NCI-H1048 (cell line): ENCODE data around the gene ABHD4.
A peak's percentile ranks its signal among the peaks of the same experiment; 100 is the strongest.
"Not testable (repeated sequence)": the region's sequence is repeated elsewhere in the genome, so short reads cannot be mapped to it uniquely, and the experiment has no call there.

Experiments
- DNase-seq: peaks from one replicate; lab custom pipeline; 2025; lab: John Stamatoyannopoulos, UW

Gene ABHD4

GRCh38 chr14:22627506-22628263, 29.6 kb downstream of the ABHD4 start:
- no peak for DNase-seq

DNA sequence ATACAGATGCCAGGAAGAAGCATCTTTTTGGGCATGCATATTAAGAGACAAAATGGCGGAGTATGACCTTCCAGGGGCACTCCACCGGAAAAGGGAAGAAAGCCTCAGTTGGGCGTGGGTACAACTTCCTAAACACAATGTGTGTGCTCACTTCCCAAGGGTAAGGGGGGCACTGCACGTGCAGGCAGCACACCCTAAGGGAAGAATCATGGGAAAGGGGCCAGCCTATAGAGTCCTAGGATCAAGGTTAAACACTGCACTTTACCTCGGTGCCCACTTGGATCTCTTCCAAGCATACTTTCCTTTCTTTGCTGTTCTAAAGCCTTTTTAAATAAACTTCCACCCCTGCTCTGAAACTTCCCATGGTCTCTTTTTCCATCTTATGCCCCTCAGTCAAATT, 31.3 kb downstream of the ABHD4 start:
- DNase-seq, result no peak

- DNase-seq, result no peak
These were observed 32.0 kb downstream of the ABHD4 start for GRCh38 chr14:22630066-22630465.

DNA sequence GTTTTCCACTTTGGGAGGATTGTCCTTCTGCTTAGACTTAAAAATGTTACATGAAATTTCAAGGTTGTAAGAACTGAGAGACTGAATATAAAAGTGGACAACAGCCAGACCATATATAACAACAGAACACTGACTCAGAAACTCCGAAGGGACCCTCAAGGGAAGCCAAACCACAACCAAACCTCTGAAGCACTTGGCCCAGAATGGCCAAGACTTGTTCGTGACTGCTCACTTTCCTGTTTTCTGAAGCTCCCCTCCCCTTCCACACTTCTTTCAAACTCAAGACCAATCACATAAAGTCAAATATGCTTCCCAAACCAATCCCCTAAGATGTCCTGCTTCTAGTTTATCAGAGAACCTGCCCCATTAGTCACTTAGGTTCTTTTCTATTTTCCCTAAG, 32.4 kb downstream of the ABHD4 start:
- DNase-seq, result no peak

GRCh38 chr14:22634233-22634900, 36.3 kb downstream of the ABHD4 start:
- no peak for DNase-seq

GRCh38 chr14:22635980-22636379, 37.9 kb downstream of the ABHD4 start:
- DNase-seq, result not testable (repeated sequence)

DNA sequence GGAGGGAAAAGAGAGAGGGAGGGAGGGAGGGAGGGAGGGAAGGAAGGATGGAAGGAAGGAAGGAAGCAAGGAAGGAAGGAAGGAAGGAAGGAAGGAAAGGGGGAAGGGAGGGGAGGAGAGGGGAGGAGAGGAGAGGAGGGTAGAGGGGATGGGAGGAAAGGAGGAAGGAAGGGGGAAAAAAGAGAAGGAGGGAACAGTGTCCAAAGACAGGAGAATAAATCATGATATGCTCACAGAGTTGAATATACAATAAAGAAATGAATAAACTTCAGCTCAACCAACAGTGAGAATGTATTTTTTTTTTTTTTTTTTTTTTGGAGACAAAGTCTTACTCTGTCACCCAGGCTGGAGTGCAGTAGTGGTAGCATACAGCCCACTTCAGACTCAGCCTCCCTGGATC, 42.1 kb downstream of the ABHD4 start:
- DNase-seq, result no peak

DNA sequence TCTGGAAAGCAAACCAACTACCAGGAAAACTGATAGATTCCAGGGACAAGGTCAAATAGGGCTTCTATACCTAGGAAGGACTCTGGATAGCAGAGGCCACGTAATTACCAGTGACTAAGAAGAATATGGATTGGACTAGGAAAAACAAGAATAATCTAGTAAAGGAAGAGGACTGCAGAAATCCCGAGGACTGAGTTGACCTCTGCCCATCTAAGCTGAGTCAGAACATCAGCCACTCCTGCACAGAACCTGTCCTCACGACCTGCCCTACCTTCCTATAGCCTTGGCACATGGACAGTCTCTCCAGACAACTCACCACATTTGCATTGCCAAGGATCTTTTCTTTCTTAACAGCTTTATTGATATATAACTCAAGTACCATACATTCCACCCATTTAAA, 43.7 kb downstream of the ABHD4 start:
- DNase-seq, result no peak

DNA sequence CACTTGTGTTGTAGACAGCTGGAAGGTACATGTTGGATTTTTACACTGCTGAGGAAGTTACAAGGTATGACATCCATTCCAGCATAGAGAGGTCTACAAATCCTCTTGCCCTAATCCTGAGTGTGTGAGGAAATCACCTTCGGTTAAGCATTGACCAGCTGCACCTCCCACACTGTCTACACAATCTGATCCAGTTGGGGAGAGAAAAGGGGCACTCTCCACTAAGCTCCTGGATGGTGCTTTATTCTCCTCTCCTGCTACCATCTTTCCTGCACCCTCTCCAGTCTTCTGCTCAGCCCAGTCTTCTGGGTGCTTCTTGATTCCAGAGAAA, 46.2 kb downstream of the ABHD4 start, which contains the start of gene OR6J1:
TSS of gene OR6J1 (minus strand) at position 48 of the 331 bp plus-strand sequence. CDS start 9,541 bp downstream, outside the sequence.
- DNase-seq, result no peak

DNA sequence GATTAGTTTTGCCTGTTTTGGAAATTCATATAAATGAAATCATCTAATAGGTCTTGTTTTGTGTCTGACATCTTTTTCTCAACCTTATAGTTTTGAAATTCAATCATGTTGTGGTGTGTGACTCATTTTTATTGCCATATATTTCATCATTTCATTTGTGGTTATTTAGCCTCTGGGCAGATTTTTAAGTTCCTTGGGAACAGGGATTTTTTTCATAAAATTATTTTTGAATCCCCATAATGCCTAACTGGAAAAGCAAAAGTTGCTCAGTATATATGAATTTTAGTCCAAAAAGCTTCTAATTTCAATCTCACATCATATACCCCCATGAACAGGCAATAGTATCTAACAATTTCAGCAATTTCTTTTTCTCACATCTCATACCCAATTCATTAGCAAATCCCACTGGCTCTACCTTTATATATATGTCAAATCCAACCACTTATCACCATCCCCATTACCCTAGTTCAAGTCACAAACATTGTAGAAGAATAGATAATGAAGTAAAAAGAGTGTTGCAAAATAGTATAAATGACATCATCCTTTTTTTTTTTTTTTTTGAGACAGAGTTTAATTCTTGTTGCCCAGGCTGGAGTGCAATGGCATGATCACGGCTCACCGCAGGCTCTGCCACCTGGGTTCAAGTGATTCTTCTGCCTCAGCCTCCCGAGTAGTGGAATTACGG, 48.6 kb downstream of the ABHD4 start:
- no peak for DNase-seq

DNA sequence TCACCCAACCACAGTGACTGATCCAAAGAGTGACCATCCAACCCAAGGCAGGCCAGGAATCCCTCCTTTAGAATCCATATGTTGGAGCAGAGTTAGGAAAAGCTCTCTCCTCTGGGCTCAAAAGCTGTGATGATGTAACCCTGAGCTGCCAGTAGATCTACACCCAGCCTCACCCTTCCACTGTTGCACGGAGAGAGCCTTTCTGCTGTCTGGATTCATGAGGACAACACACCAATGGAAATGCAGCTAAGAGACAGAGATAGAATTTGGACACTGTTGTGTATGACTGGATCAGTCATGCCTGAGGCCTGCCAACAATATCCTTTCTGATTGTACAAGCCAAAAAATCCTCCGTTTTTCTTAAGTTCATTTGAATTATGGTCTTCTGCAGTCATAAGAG, 50.4 kb downstream of the ABHD4 start:
- DNase-seq, result no peak

DNA sequence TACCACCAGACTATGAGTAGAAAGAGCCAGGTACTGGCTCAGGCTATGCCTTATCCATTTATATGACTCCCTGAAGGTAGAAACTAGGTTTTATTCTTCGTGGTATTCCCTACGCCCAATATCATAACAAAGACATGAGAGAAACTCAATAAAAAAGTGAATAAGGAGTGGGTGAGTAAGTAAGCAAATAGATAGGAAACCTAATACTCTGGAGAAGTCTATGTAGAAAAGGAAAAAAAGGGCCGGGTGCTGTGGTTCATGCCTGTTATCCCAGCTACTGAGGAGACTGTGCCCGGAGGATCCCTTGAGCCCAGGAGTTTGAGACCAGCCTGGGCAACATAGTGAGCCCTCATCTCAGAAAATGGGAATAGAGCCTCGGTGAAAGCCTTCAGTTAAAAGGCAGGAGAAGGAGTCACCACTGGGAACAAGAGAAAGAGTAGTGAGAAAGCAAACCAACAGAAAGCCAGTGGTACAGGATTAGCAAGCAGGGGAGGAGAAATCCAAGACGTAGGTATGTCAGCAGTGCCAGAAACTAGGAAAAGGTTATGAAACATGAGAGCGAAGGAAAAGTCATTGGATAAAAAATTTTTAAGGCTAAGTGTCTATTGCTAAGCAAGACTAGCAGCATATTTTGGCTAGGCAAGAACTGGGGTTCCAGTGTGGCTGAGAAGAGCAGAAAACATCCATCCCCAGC, 52.1 kb downstream of the ABHD4 start:
- no peak for DNase-seq

GRCh38 chr14:22650960-22651521, 52.9 kb downstream of the ABHD4 start:
- no peak for DNase-seq

GRCh38 chr14:22651586-22651985, 53.5 kb downstream of the ABHD4 start:
- DNase-seq, result no peak

DNA sequence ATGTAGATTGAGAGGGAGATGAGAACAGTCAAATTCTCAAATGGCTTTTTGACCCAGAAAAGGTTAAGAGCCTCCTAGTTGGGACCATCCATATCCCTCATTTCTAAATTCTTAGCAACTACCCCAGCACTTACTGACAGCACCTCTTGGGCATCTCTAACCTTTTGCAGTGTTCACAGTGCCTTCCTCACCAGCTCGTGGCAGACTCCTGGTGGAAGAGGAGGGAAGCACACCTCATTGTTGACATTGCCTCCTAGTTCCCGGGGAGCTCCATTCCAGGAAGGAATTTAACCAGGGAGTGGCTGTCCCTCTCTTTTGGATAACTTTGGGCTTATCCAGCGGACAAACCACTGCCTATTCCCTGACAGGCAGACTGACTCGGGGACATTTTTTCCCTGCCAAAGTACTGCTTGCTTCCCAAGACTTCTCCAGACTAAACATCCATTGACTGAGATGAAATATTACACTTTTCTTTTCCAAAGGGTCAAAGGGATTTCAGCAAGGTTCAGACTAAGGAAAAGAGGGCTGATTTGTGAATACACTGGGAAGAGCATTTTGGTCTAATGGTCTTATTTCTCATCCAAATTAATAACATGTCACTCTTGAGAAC, 55.0 kb downstream of the ABHD4 start:
- DNase-seq, result peak; percentile 53

DNA sequence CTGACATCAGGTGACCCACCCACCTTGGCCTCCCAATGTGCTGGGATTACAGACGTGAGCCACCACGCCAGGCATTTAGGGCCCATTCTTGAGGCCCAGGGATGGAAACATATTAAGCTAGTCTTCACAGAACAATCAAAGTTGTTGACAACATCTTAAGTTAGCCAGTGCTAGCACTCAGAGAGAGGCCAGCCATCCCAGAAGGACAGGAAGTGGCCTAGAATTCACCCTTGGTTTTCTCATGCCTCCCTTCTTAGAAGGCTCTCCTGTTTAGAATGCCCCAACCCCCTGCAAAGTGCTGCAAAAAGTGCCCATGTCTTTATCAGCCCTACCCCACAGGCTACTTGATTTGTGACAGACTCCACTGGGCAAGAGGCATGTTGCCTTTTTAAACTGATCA, 58.1 kb downstream of the ABHD4 start:
- DNase-seq, result no peak

DNA sequence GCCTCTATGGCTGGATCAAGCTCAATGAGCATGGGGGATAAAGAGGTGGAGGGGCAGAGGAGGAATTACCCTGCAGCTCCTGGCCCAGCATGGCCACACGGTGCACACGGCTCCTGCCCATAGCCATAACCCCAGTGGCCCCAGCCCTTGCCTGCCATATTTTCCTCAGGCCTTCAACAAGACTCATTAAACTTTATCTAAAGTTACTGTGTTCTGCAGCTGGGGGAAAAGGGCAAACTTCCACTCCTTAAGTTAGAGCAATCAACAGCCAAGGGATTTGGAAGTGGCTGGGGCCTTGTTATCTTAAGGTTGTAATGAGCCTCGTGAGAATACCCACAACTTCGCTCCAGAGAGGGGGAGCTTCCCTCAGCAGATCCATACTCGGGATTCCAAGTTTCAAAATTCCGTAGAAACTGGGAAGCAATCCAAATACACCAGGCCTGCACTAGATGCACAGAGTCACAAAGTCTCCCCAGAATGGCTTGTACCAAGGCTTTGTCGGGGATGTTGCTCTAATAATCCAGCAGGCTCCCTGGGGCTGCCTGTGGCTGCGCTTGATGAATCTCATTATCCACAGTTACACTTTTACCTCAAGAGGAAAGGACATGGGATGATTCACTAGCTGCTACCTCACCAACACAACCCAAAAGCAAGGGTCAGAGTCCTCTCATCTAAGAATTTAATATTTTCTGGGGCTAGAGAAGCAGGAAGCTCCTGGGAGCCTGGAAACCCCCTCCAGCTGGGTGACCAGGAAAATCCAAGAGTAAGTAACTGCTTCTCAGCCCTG, 59.0 kb downstream of the ABHD4 start:
- no peak for DNase-seq

DNA sequence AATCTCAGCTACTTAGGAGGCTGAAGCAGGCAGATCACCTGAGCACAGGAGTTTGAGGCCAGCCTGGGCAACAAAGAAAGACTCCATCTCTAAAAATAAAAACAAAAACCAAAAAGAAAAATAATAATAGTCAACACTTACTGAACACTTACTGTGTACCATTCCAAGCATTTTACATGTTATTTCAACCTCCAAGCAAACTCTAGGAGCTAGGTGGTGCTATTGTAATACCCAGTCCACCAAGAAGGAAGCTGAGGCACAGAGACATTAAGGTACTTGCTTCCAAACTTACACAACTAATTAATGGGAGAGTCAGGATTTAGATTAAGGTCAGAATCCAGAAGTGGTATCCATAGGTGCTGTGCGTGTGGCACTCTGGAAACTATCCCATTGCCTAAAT, 59.8 kb downstream of the ABHD4 start:
- no peak for DNase-seq

- no peak for DNase-seq
These were observed 60.8 kb downstream of the ABHD4 start for GRCh38 chr14:22658946-22659345.

GRCh38 chr14:22660654-22661053, 62.6 kb downstream of the ABHD4 start:
- DNase-seq, result no peak
